Thyroid gland (tissue), 4 donors: ENCODE measurements around the gene PCDH1. TPM values are rescaled to one million over a fixed set of nuclear protein-coding genes. Genes with fewer than 3 reads are reported as not detected.

ENCODE experiments used
- DNase-seq, 2 donors: peaks; one replicate each; pipeline ENCODE4 v3.0.0-alpha.2; 2019
- H3K27ac ChIP-seq, 3 donors: fragments of 200-600 bp; sonication (generic); 1 replicate in 2 of 3; 2 replicates in 1 of 3; pipeline ENCODE4 v1.5.1; 2016 to 2019; ENCODE audit warnings: mild to moderate bottlenecking in 1 of 3, moderate library complexity in 1 of 3
- H3K27me3 ChIP-seq: fragments of 200-600 bp; sonication (generic); one replicate; pipeline ENCODE4 v1.5.1; 2019
- H3K36me3 ChIP-seq, 2 donors: fragments of 200-600 bp; sonication (generic); one replicate each; pipeline ENCODE4 v1.5.1; 2016 to 2019
- H3K4me1 ChIP-seq, 2 donors: fragments of 200-600 bp; sonication (generic); one replicate each; pipeline ENCODE4 v1.5.1; 2017 to 2019
- H3K4me3 ChIP-seq, 3 donors: fragments of 200-600 bp; sonication (generic); replicated peaks in 1 of 3; 1 replicate in 2 of 3; 2 replicates in 1 of 3; pipeline ENCODE4 v1.5.1; 2016; ENCODE audit warnings: mild to moderate bottlenecking in 1 of 3
- H3K9me3 ChIP-seq: fragments of 200-600 bp; sonication (generic); one replicate; pipeline ENCODE4 v1.5.1; 2017
- CTCF ChIP-seq, 6 experiments: fragments of 200-600 bp in 3 of 6; fragments of 450-650 bp in 3 of 6; sonication (generic) in 3 of 6; IDR thresholded peaks; one replicate each; pipeline ENCODE4 v1.5.1; 2016 to 2019; ENCODE audit warnings: antibody characterized with exemption in 6 of 6, mild to moderate bottlenecking in 2 of 6, inconsistent platforms in 1 of 6, moderate library complexity in 1 of 6
- POLR2A ChIP-seq, 2 donors: fragments of 450-650 bp; IDR thresholded peaks; one replicate each; pipeline ENCODE4 v1.6.1; 2017; ENCODE audit warnings: antibody characterized with exemption in 2 of 2, mild to moderate bottlenecking in 2 of 2, moderate library complexity in 1 of 2
- WGBS, 2 donors: methylation state at CpG; one replicate each; pipeline ENCODE4 v1.1.5; 2017; 5-methylcytosine and 5-hydroxymethylcytosine counted together
- intact Hi-C: fragments of 100-400 bp; cut with DNase I; formaldehyde crosslinking; loops from one replicate; pipeline ENCODE4 v1.15.1; 2023
- total RNA-seq, 4 donors: library from RNA; depleted of rRNA; stranded (reverse); fragments of >200 nt; gene quantifications; one replicate each; pipeline ENCODE4 v1.2.3, GENCODE V29; 2016

PCDH1 gene
- total RNA-seq, 4 donors from 2014 or later: 23.4 to 76.2 (median 37.5) TPM

- Histone ChIP-seq H3K9me3 (no peaks in the 10 kb centered on the region), H3K36me3 (no peaks in the 10 kb centered on the region), H3K27ac (no peak overlapping the region), H3K4me3 (no peak overlapping the region), H3K27me3 (no peaks in the 10 kb centered on the region), H3K4me1 (peaks cover 0 to 5% of the 10 kb centered on the region in 2 donors)
- TF ChIP-seq CTCF (IDR thresholded peaks at IDR 0.05): no peak
- TF ChIP-seq POLR2A (IDR thresholded peaks at IDR 0.05): no peak
- intact Hi-C loops: no loop called here
- no peak for DNase-seq
- WGBS, 2 donors: 89 to 94% methylated on average over 3 of the region's 3 CpGs
Measured at GRCh38 chr5:141815796-141816180, 62.4 kb downstream of the PCDH1 start.

DNA sequence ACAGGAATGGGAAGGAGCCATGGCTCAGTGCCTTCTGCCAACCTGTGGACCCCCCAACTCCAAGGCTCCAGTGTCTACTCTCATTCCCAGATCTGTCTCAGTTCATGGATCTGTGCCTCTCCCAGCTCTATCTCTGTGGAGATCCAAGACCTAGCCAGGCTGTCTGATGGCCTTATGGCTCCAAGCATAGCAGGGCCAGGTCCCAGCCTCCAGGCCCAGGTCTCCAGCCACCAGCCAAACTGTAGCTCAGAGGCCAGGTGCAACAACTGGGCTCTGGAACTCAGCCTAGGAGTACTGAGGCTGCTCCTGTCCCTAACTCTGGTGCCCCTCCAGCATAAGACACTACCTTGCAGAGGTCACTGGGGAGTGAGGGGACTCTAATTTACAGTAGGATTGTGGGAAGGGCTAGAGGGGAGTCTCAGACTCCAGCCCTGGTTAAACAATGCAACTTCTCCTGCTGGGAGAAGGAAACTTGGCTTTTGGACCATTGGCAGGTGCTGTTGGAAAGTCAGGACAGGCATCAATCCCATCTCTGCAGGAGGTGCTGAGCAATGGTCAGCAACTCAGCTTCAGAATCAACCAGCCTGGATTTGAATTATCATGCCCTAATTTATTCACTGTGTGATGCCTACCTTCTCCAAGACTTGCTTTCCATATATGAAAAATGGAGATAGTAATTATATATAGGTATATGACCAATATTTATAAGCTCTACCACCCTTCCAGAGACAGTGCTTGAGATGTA, 63.0 kb downstream of the PCDH1 start:
- H3K9me3 ChIP-seq: no peaks in the 10 kb centered on the region
- H3K4me1 ChIP-seq: peaks cover 0 to 5% of the 10 kb centered on the region in 2 donors
- H3K27me3 ChIP-seq: no peaks in the 10 kb centered on the region
- TF ChIP-seq CTCF (IDR thresholded peaks at IDR 0.05) (no peak), POLR2A (IDR thresholded peaks at IDR 0.05) (no peak)
- no peak overlapping the region for H3K27ac ChIP-seq
- no peak for DNase-seq
- H3K36me3 ChIP-seq: no peaks in the 10 kb centered on the region
- intact Hi-C loops: no loop called here
- H3K4me3 ChIP-seq: no peak overlapping the region

DNA sequence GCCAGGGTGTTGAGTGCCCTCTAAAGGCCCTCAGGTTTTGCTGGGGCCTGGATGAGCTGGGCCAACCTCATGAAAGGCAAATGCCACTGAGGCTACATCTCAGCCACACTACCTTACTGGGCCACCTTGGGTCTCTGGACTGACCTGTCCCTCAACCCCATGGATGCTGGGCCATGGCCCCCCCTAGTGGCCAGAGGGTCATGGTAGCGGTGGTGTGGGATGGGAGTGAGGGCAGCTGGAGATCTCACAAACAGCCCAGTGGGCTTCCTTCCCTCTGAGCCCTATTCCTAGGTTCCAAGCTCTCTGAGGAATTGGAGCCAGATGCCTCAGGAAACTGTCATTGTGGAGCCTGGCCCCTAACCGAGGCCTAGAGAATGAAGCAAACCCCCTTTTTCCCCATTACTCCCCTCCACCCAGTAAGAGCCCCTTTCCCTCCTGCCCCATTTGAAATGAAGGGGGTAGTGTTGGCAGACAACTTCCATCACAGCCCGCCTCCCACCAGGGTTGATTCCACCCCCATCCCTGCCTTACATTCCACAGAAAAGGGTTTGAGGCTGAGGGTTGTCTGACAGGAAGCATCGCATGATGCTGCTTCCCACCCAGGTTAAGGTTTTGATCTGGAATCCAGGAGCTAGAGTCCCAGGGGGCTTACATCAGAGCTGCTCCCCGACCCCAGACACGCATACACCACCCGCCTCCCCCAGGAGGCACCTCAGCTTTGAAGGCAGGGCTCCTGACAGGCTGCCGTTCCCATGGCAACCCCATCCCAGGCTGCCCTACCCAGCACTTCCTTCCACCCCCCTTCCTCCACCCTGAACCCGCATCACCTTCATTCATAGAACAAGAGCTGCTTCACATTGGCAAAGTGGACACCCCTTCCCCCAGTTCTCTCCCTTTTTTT, 63.9 kb downstream of the PCDH1 start:
- no peaks in the 10 kb centered on the region for H3K36me3 ChIP-seq
- H3K4me1 ChIP-seq: peaks cover 0 to 5% of the 10 kb centered on the region in 2 donors
- WGBS, 2 donors: 61 to 68% methylated on average over 8 to 9 of the region's 9 CpGs
- DNase-seq: peak; percentile 47 to 53
- no peak overlapping the region for H3K4me3 ChIP-seq
- H3K27ac ChIP-seq: no peak overlapping the region
- H3K9me3 ChIP-seq: no peaks in the 10 kb centered on the region
- TF ChIP-seq CTCF (IDR thresholded peaks at IDR 0.05) (peak in 5 of 6 experiments; percentile 24 to 53 (median 38)), POLR2A (IDR thresholded peaks at IDR 0.05) (no peak)
- no peaks in the 10 kb centered on the region for H3K27me3 ChIP-seq
- intact Hi-C loops: no loop called here

GRCh38 chr5:141812512-141812911, 65.7 kb downstream of the PCDH1 start:
- H3K4me1 ChIP-seq: peaks cover 0 to 5% of the 10 kb centered on the region in 2 donors
- TF ChIP-seq CTCF (IDR thresholded peaks at IDR 0.05) (no peak), POLR2A (IDR thresholded peaks at IDR 0.05) (no peak)
- no peak overlapping the region for H3K4me3 ChIP-seq
- no peak for DNase-seq
- H3K27ac ChIP-seq: no peak overlapping the region
- no peaks in the 10 kb centered on the region for H3K36me3 ChIP-seq
- 69 to 75% methylated on average over 2 of the region's 2 CpGs for WGBS, 2 donors
- intact Hi-C loops: no loop called here
- no peaks in the 10 kb centered on the region for H3K9me3 ChIP-seq
- H3K27me3 ChIP-seq: no peaks in the 10 kb centered on the region
